Measurements from ENCODE around the gene RELN.

- TF ChIP-seq CTCF (IDR thresholded peaks at IDR 0.05), result no peak
- no peak for TF ChIP-seq POLR2A (IDR thresholded peaks at IDR 0.05)
These were observed 362.7 kb downstream of the RELN start for GRCh38 chr7:103626776-103627175.
